Spleen (tissue), 13 donors: ENCODE results near the gene TAX1BP1. TPM values are rescaled to one million over a fixed set of nuclear protein-coding genes. Genes with fewer than 3 reads are reported as not detected.
A peak's percentile ranks its signal among the peaks of the same experiment; 100 is the strongest.

ENCODE experiments used
- DNase-seq: peaks from one replicate; pipeline ENCODE4 v3.0.0-alpha.2; 2020
- H3K27ac ChIP-seq, 8 donors: fragments of 200-600 bp; sonication (generic) in 7 of 8; 1 replicate in 4 of 8; 2 replicates in 4 of 8; pipeline versions ENCODE4 v1.5.0 to v1.8.0; 2016 to 2021; ENCODE audit warnings: inconsistent platforms in 4 of 8, mild to moderate bottlenecking in 4 of 8, moderate library complexity in 1 of 8
- H3K27me3 ChIP-seq, 7 donors: fragments of 200-600 bp; sonication (generic) in 6 of 7; replicated peaks in 1 of 7; 1 replicate in 4 of 7; 2 replicates in 3 of 7; pipeline versions ENCODE4 v1.5.0 to v1.8.0; 2016 to 2021; ENCODE audit warnings: inconsistent platforms in 3 of 7, mild to moderate bottlenecking in 1 of 7
- H3K36me3 ChIP-seq, 6 donors: fragments of 200-600 bp; sonication (generic) in 5 of 6; 1 replicate in 4 of 6; 2 replicates in 2 of 6; pipeline versions ENCODE4 v1.5.0 to v1.8.0; 2016 to 2021; ENCODE audit warnings: inconsistent platforms in 2 of 6
- H3K4me1 ChIP-seq, 6 donors: fragments of 200-600 bp; sonication (generic) in 5 of 6; 1 replicate in 3 of 6; 2 replicates in 3 of 6; pipeline versions ENCODE4 v1.5.0 to v1.8.0; 2016 to 2021; ENCODE audit warnings: inconsistent platforms in 3 of 6
- H3K4me3 ChIP-seq, 8 donors: fragments of 200-600 bp; sonication (generic) in 7 of 8; 1 replicate in 4 of 8; 2 replicates in 4 of 8; pipeline versions ENCODE4 v1.5.0 to v1.8.0; 2016 to 2021; ENCODE audit warnings: inconsistent platforms in 4 of 8, mild to moderate bottlenecking in 4 of 8, moderate library complexity in 2 of 8
- H3K9me3 ChIP-seq, 8 donors: fragments of 200-600 bp; sonication (generic) in 7 of 8; 1 replicate in 4 of 8; 2 replicates in 4 of 8; pipeline versions ENCODE4 v1.5.0 to v1.8.0; 2016 to 2021; ENCODE audit warnings: inconsistent platforms in 4 of 8
- CTCF ChIP-seq, 11 experiments: fragments of 200-600 bp in 7 of 11; fragments of 450-650 bp in 4 of 11; sonication (generic) in 4 of 11; IDR thresholded peaks in 8 of 11; conservative IDR thresholded peaks in 3 of 11; 1 replicate in 7 of 11; 2 replicates in 4 of 11; pipeline versions ENCODE4 v1.4.0 to v1.8.0; 2016 to 2021; ENCODE audit warnings: antibody characterized with exemption in 11 of 11, inconsistent platforms in 4 of 11, mild to moderate bottlenecking in 1 of 11
- POLR2A ChIP-seq, 3 donors: fragments of 450-650 bp; IDR thresholded peaks; one replicate each; pipeline ENCODE4 v1.5.1; 2017; ENCODE audit warnings: antibody characterized with exemption in 3 of 3, mild to moderate bottlenecking in 1 of 3
- POLR2AphosphoS5 ChIP-seq, 3 donors: sonication (generic); formaldehyde crosslinking; IDR thresholded peaks; one replicate each; pipeline ENCODE4 v1.5.1; 2017; ENCODE audit warnings: antibody characterized with exemption in 3 of 3
- WGBS, 5 donors: extraction: QIAGEN DNeasy Blood & Tissue Kit in 3 of 5; methylation state at CpG; one replicate each; pipeline versions ENCODE4 v1.1.5 to v1.1.7; 2013 to 2018; 5-methylcytosine and 5-hydroxymethylcytosine counted together
- intact Hi-C: fragments of 100-400 bp; cut with DNase I; formaldehyde crosslinking; loops from one replicate; pipeline ENCODE4 v1.15.0; 2023; ENCODE audit warnings: low total_unique reads
- long read RNA-seq, 2 donors: transcript quantifications; one replicate each; lab custom pipeline, GENCODE V29; 2026
- polyA plus RNA-seq, 3 donors: library from polyadenylated mRNA; stranded (reverse); fragments of 200-250 nt; gene quantifications; one replicate each; pipeline ENCODE4 v1.2.1, GENCODE V29; 2013
- total RNA-seq, 7 donors: library from RNA; depleted of rRNA in 3 of 7; stranded (reverse); fragments of >200 nt in 3 of 7; fragmentation: NEBNext Ultra II Directional in 4 of 7; extraction: Animal tissue kit (Norgen Biotek cat#: 25700) in 4 of 7; gene quantifications; one replicate each; pipeline versions ENCODE4 v1.1.0 to v1.2.1, GENCODE V29; 2016 to 2021
- donor health status: healthy with polysubstance abuse.
- donor health status: DM: no; HTN: no; CAD: no; lungs with moderate emphysema.
- donor health status: DM: no; HTN: no; CAD: no.
- donor health status: Bipolar disorder and iron deficiency.
- donor health status: healthy.
- donor health status: DM: no; HTN: no; CAD: no.
- donor health status: DM: yes; HTN: yes; CAD: no.

The TAX1BP1 gene
- total RNA-seq (100 to 1,000 TPM in 5 of 7 donors, 10 to 100 TPM in 2; 87.6 to 146 (median 115) TPM), polyA plus RNA-seq (10 to 100 TPM; 28.6 to 48.7 (median 39.9) TPM)
- long read RNA-seq, donor 1, transcript TAX1BP1-201 (17 exons, 2,478 nt) = major isoform, 24 of 79 reads
- long read RNA-seq, donor 1, partial matches to known transcripts = 53 of 79 reads
- long read RNA-seq, donor 1, other reads (novel, unspliced or antisense) = 0 of 79 reads
- long read RNA-seq, donor 2, transcript TAX1BP1-201 (17 exons, 2,478 nt) = major isoform, 12 of 46 reads
- long read RNA-seq, donor 2, partial matches to known transcripts = 32 of 46 reads
- long read RNA-seq, donor 2, other reads (novel, unspliced or antisense) = 0 of 46 reads

GRCh38 chr7:27739909-27740448 is at the start of gene TAX1BP1:
Gene TAX1BP1 (plus strand): TSS chr7:27740162. CDS start chr7:27748525, 8,363 bp downstream.
- intact Hi-C loops = no loop called here
- WGBS, 5 donors = 0 to 1% (median 0%) methylated on average over 37 to 41 of the region's 41 CpGs
- peaks cover 16 to 53% (median 40%) of the 10 kb centered on the region in 6 donors for H3K4me1 ChIP-seq
- TF ChIP-seq POLR2A (IDR thresholded peaks at IDR 0.05) (peak in 2 of 3 donors; percentile 81 to 93), POLR2AphosphoS5 (IDR thresholded peaks at IDR 0.05) (peak; percentile 99), CTCF (IDR thresholded peaks at IDR 0.05 in 8 of 11, conservative IDR thresholded peaks at IDR 0.05 in 3 of 11) (peak in 4 of 11 experiments; percentile 7 to 40 (median 13))
- H3K27ac ChIP-seq = peak within 1 kb of the TSS; percentile 97 to 100 (median 98)
- DNase-seq = peak; percentile 99
- no peaks in the 10 kb centered on the region for H3K36me3 ChIP-seq
- no peaks in the 10 kb centered on the region for H3K27me3 ChIP-seq
- peak within 1 kb of the TSS; percentile 76 to 99 (median 96) for H3K4me3 ChIP-seq
- no peaks in the 10 kb centered on the region for H3K9me3 ChIP-seq

- Histone ChIP-seq H3K9me3 (peaks cover 0 to 8% (median 0%) of the 10 kb centered on the region in 8 donors), H3K4me1 (peaks cover 0 to 8% (median 0%) of the 10 kb centered on the region in 6 donors), H3K36me3 (no peaks in the 10 kb centered on the region), H3K4me3 (no peak overlapping the region), H3K27me3 (no peaks in the 10 kb centered on the region), H3K27ac (no peak overlapping the region)
- TF ChIP-seq POLR2AphosphoS5 (IDR thresholded peaks at IDR 0.05) = no peak
- TF ChIP-seq CTCF (IDR thresholded peaks at IDR 0.05 in 8 of 11, conservative IDR thresholded peaks at IDR 0.05 in 3 of 11) = no peak
- TF ChIP-seq POLR2A (IDR thresholded peaks at IDR 0.05) = no peak
- intact Hi-C loops = no loop called here
- DNase-seq = no peak
These were observed 49.3 kb upstream of the TAX1BP1 start for GRCh38 chr7:27690649-27691048.

- intact Hi-C loops = no loop called here
- 67 to 76% (median 74%) methylated on average over 3 of the region's 3 CpGs for WGBS, 5 donors
These were observed 46.2 kb upstream of the TAX1BP1 start for GRCh38 chr7:27693794-27694193.

More at GRCh38 chr7:27693794-27694193, 46.2 kb upstream of the TAX1BP1 start:
- no peaks in the 10 kb centered on the region for H3K27me3 ChIP-seq
- TF ChIP-seq CTCF (IDR thresholded peaks at IDR 0.05 in 8 of 11, conservative IDR thresholded peaks at IDR 0.05 in 3 of 11) (no peak), POLR2A (IDR thresholded peaks at IDR 0.05) (no peak), POLR2AphosphoS5 (IDR thresholded peaks at IDR 0.05) (no peak)
- H3K4me3 ChIP-seq = no peak overlapping the region
- peak overlapping the region in 2 of 8 donors; percentile 3 to 20 for H3K27ac ChIP-seq
- DNase-seq = no peak
- H3K4me1 ChIP-seq = peaks cover 0 to 26% (median 11%) of the 10 kb centered on the region in 6 donors
- H3K36me3 ChIP-seq = no peaks in the 10 kb centered on the region
- H3K9me3 ChIP-seq = no peaks in the 10 kb centered on the region
